GM12873 (cell line): ENCODE results near the gene HMGCL.

Source experiments
- TF ChIP-seq, protein P1 (sequence below): IDR thresholded peaks from 2 replicates; pipeline ENCODE4 v1.5.1; 2012; ENCODE audit warnings: low read depth, mild to moderate bottlenecking, moderate library complexity, low read length, control low read depth; ENCODE audit not compliant: insufficient read depth; ENCODE audit errors: missing control alignments

The HMGCL gene

GRCh38 chr1:23864801-23865542, 39.7 kb upstream of the HMGCL start:
- TF ChIP-seq, protein P1, sequence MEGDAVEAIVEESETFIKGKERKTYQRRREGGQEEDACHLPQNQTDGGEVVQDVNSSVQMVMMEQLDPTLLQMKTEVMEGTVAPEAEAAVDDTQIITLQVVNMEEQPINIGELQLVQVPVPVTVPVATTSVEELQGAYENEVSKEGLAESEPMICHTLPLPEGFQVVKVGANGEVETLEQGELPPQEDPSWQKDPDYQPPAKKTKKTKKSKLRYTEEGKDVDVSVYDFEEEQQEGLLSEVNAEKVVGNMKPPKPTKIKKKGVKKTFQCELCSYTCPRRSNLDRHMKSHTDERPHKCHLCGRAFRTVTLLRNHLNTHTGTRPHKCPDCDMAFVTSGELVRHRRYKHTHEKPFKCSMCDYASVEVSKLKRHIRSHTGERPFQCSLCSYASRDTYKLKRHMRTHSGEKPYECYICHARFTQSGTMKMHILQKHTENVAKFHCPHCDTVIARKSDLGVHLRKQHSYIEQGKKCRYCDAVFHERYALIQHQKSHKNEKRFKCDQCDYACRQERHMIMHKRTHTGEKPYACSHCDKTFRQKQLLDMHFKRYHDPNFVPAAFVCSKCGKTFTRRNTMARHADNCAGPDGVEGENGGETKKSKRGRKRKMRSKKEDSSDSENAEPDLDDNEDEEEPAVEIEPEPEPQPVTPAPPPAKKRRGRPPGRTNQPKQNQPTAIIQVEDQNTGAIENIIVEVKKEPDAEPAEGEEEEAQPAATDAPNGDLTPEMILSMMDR: no peak

DNA sequence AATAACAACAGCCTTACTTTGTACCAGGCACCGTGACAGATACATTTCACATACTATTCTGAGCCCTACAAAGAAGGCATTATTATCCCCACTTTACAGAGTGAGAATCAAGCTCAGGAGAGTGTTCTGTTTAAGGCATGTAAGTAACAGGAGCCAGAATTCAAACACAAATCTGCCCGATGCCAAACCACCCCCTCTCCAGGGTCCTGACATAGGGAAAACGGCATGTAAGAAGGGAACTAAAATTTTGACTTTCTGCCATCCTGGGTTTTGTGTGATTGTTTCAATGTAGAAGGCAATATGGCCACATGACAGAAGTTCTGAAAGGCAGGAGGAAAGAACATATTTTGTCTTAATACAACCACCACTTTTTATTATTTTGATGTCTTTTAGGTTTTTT, 37.4 kb upstream of the HMGCL start:
- TF ChIP-seq, protein P1: no peak

DNA sequence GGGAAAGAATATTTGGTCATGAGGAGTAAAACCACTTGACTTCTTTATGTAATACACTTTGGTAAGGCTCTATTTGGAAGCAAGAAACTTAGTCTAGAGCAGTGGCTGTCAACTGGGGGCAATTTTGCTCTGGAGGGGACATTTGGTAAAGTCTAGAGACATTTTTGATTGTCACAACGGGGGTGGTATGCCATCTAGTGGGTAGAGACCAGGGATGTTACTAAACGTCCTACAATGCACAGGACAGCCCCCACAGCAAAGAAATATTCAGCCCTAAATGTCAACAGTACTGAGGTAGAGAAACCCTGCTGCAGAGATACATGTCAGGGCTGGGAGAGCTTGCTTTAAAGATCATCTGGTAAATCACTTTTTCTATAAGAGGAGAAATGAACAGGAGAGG, 29.3 kb upstream of the HMGCL start:
- TF ChIP-seq, protein P1: peak; percentile 23

- TF ChIP-seq, protein P1: no peak
These were observed 23.7 kb upstream of the HMGCL start for GRCh38 chr1:23848673-23849616.

DNA sequence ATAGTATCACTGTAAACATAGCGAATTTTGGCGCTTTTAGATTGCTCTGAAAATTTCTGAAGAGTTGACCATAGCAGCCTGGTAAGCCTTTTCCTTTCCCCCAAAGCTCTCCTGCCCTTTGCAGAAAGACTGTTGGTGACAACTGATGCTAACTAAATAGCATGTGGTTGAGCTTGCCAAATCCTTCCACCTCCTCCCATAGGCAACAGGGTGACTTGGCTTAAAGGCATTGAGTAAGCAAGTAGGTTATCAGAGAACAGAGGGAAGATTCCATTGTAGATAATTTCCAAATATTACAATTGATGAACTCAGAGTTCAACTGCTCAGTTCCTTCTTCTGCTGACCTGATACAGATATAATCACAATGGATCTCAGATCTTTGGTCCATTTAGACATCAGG, 19.9 kb upstream of the HMGCL start:
- TF ChIP-seq, protein P1: no peak

DNA sequence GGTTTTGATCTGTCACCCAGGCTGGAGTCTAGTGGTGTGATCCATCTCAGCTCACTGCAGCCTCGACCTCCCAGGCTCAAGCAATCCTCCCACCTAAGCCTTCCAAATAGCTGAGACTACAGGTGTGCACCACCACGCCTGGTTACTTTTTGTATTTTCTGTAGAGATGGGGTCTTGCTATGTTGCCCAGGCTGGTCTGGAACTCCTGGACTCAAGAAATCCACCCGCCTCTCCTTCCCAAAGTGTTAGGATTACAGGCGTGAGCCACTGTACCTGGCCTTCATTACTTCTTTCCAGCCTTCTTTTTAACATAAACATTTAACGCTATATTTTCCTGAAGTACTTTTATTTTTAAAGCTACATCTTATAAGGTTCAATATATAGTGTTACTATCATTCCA, 18.4 kb upstream of the HMGCL start:
- TF ChIP-seq, protein P1: no peak

- TF ChIP-seq, protein P1: peak; percentile 9
These were observed 13.2 kb upstream of the HMGCL start for GRCh38 chr1:23838401-23838866.
